ENCODE results near the gene MIPOL1.

- no peak for TF ChIP-seq CTCF (IDR thresholded peaks at IDR 0.05; ENCODE audit: insufficient read depth, low read length, poor library complexity, severe bottlenecking)
- TF ChIP-seq EZH2phosphoT487 (conservative IDR thresholded peaks at IDR 0.05; ENCODE audit: low read length) = no peak
Observed at GRCh38 chr14:37253905-37254304, 56.2 kb downstream of the MIPOL1 start.

Data from SU-DHL-6 (cell line).